Activated naive CD8-positive, alpha-beta T cell treated with anti-CD3 and anti-CD28 coated beads, Interleukin-2, amount 10 ng/mL, durations not matched to agents 7 days and 5 days (primary cell): ENCODE results near the gene MAGI1. TPM values are rescaled to one million over a fixed set of nuclear protein-coding genes. Genes with fewer than 3 reads are reported as not detected.

Experiments used
- ATAC-seq: fragments of 150-1000 bp; cut with Tn5 transposase; one replicate; pipeline ENCODE4 v1.10.0; 2021; ENCODE audit warnings: low read depth, moderate library complexity
- POLR2A ChIA-PET: fragments of 350-600 bp; sonication (Branson Sonifier 250); formaldehyde crosslinking; loops from one replicate; lab custom pipeline; 2021; ENCODE audit warnings: antibody characterized with exemption; lab: Charles Lee
- DNase-seq: peaks from one replicate; pipeline ENCODE4 v3.0.0; 2021
- H3K27ac Mint-ChIP-seq: one replicate; pipeline ENCODE4 v1.8.0; 2022; ENCODE audit warnings: mild to moderate bottlenecking, mixed read lengths
- H3K27me3 Mint-ChIP-seq: one replicate; pipeline ENCODE4 v1.8.0; 2022; ENCODE audit warnings: mild to moderate bottlenecking, moderate library complexity, mixed read lengths
- H3K36me3 Mint-ChIP-seq: one replicate; pipeline ENCODE4 v1.8.0; 2021; ENCODE audit warnings: mild to moderate bottlenecking, mixed read lengths
- H3K4me1 Mint-ChIP-seq: one replicate; pipeline ENCODE4 v1.8.0; 2021; ENCODE audit warnings: mixed read lengths
- H3K4me3 Mint-ChIP-seq: one replicate; pipeline ENCODE4 v1.8.0; 2022; ENCODE audit warnings: mild to moderate bottlenecking, moderate library complexity, mixed read lengths
- H3K9me3 Mint-ChIP-seq: one replicate; pipeline ENCODE4 v1.8.0; 2021; ENCODE audit warnings: mixed read lengths
- total RNA-seq, 2 experiments: library from RNA; stranded (reverse); gene quantifications; one replicate each; pipeline ENCODE4 v1.2.3, GENCODE V29; 2021

MAGI1 gene
- total RNA-seq, 2 experiments from 2014 or later: not detected

- Mint-ChIP-seq H3K9me3 (no peaks in the 10 kb centered on the region), H3K27me3 (no peaks in the 10 kb centered on the region), H3K4me3 (no peak overlapping the region), H3K4me1 (no peaks in the 10 kb centered on the region), H3K36me3 (no peaks in the 10 kb centered on the region), H3K27ac (no peak overlapping the region)
- POLR2A ChIA-PET: no interaction called here
- no peak for ATAC-seq
- no peak for DNase-seq
Observed at GRCh38 chr3:65786890-65787289, 251.8 kb downstream of the MAGI1 start.

GRCh38 chr3:65785065-65785645 lies 253.6 kb downstream of the MAGI1 start:
- ATAC-seq: no peak
- Mint-ChIP-seq H3K9me3 (no peaks in the 10 kb centered on the region), H3K36me3 (no peaks in the 10 kb centered on the region), H3K27me3 (no peaks in the 10 kb centered on the region), H3K27ac (no peak overlapping the region), H3K4me3 (no peak overlapping the region), H3K4me1 (no peaks in the 10 kb centered on the region)
- no peak for DNase-seq
- POLR2A ChIA-PET: no interaction called here

DNA sequence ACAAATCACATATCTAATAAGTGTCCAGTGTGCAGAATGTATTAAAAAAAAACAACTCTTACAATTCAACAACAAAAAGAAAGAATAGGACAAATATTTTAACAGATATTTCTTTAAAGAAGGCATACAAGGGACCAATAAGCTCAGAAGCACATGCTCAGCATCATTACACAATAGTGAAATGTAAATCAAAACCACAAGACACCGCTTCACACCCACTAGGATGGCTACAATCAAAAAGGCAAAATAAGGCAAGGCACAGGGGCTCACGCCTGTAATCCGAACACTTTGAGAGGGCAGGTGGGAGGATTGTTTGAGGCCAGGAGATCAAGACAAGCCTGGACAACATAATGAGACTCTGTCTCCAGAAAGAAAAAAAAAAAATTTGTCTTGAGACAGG lies 255.6 kb downstream of the MAGI1 start:
- H3K36me3 Mint-ChIP-seq: no peaks in the 10 kb centered on the region
- no peak for DNase-seq

DNA sequence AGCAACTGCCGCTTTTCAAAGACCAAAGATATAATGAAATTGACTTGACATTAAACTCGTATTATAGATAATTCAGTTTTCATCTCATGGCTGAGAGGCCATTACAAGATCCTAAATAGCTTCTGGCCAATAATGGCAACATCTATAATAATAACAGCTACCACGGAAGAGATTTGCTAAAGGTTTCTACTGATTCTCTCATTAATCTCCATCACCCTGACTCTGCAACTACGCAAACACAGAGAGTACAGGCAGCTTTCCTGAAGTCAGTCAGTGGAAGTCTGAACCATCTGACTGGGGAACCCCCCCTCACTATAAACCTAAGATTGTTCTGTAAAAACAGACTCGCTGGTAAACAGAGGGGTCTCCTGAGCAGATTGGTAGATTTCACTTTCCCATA lies 257.1 kb downstream of the MAGI1 start:
- Mint-ChIP-seq H3K9me3 (no peaks in the 10 kb centered on the region), H3K4me1 (no peaks in the 10 kb centered on the region), H3K27me3 (no peaks in the 10 kb centered on the region), H3K36me3 (no peaks in the 10 kb centered on the region), H3K4me3 (no peak overlapping the region), H3K27ac (no peak overlapping the region)
- no peak for DNase-seq
- POLR2A ChIA-PET: no interaction called here
- no peak for ATAC-seq

More for the DNA sequence above, 255.6 kb downstream of the MAGI1 start:
- no peak for ATAC-seq
- POLR2A ChIA-PET: no interaction called here
- no peak overlapping the region for H3K27ac Mint-ChIP-seq
- H3K4me1 Mint-ChIP-seq: no peaks in the 10 kb centered on the region
- H3K9me3 Mint-ChIP-seq: no peaks in the 10 kb centered on the region
- no peak overlapping the region for H3K4me3 Mint-ChIP-seq
- no peaks in the 10 kb centered on the region for H3K27me3 Mint-ChIP-seq

GRCh38 chr3:65779390-65779789 lies 259.3 kb downstream of the MAGI1 start:
- no peaks in the 10 kb centered on the region for H3K4me1 Mint-ChIP-seq
- no peak for DNase-seq
- H3K4me3 Mint-ChIP-seq: no peak overlapping the region
- H3K9me3 Mint-ChIP-seq: no peaks in the 10 kb centered on the region
- H3K27me3 Mint-ChIP-seq: no peaks in the 10 kb centered on the region
- H3K36me3 Mint-ChIP-seq: no peaks in the 10 kb centered on the region
- POLR2A ChIA-PET: no interaction called here
- H3K27ac Mint-ChIP-seq: no peak overlapping the region
- ATAC-seq: no peak

- no peak overlapping the region for H3K4me3 Mint-ChIP-seq
- POLR2A ChIA-PET: no interaction called here
- H3K36me3 Mint-ChIP-seq: no peaks in the 10 kb centered on the region
- H3K27ac Mint-ChIP-seq: no peak overlapping the region
- no peaks in the 10 kb centered on the region for H3K27me3 Mint-ChIP-seq
- H3K4me1 Mint-ChIP-seq: no peaks in the 10 kb centered on the region
- DNase-seq: no peak
- ATAC-seq: no peak
- H3K9me3 Mint-ChIP-seq: no peaks in the 10 kb centered on the region
Observed at GRCh38 chr3:65778968-65779367, 259.8 kb downstream of the MAGI1 start.

GRCh38 chr3:65777050-65777449 lies 261.7 kb downstream of the MAGI1 start:
- Mint-ChIP-seq H3K4me1 (no peaks in the 10 kb centered on the region), H3K27ac (no peak overlapping the region), H3K36me3 (no peaks in the 10 kb centered on the region), H3K27me3 (no peaks in the 10 kb centered on the region), H3K4me3 (no peak overlapping the region), H3K9me3 (no peaks in the 10 kb centered on the region)
- DNase-seq (no peak), ATAC-seq (no peak)
- POLR2A ChIA-PET: no interaction called here

GRCh38 chr3:65776494-65776893 lies 262.2 kb downstream of the MAGI1 start:
- H3K4me3 Mint-ChIP-seq: no peak overlapping the region
- POLR2A ChIA-PET: no interaction called here
- DNase-seq (no peak), ATAC-seq (no peak)
- H3K27me3 Mint-ChIP-seq: no peaks in the 10 kb centered on the region
- H3K36me3 Mint-ChIP-seq: no peaks in the 10 kb centered on the region
- H3K4me1 Mint-ChIP-seq: no peaks in the 10 kb centered on the region
- H3K27ac Mint-ChIP-seq: no peak overlapping the region
- H3K9me3 Mint-ChIP-seq: no peaks in the 10 kb centered on the region

GRCh38 chr3:65776081-65776480 lies 262.6 kb downstream of the MAGI1 start:
- no peaks in the 10 kb centered on the region for H3K27me3 Mint-ChIP-seq
- H3K36me3 Mint-ChIP-seq: no peaks in the 10 kb centered on the region
- no peak for DNase-seq
- ATAC-seq: no peak
- no peak overlapping the region for H3K27ac Mint-ChIP-seq
- POLR2A ChIA-PET: no interaction called here
- H3K9me3 Mint-ChIP-seq: no peaks in the 10 kb centered on the region
- H3K4me1 Mint-ChIP-seq: no peaks in the 10 kb centered on the region
- no peak overlapping the region for H3K4me3 Mint-ChIP-seq

GRCh38 chr3:65772758-65773157 lies 266.0 kb downstream of the MAGI1 start:
- no peaks in the 10 kb centered on the region for H3K36me3 Mint-ChIP-seq

GRCh38 chr3:65767551-65767950 lies 271.2 kb downstream of the MAGI1 start:
- POLR2A ChIA-PET: no interaction called here
- Mint-ChIP-seq H3K27ac (no peak overlapping the region), H3K4me3 (no peak overlapping the region), H3K4me1 (no peaks in the 10 kb centered on the region), H3K27me3 (no peaks in the 10 kb centered on the region), H3K9me3 (no peaks in the 10 kb centered on the region), H3K36me3 (no peaks in the 10 kb centered on the region)
- DNase-seq (no peak), ATAC-seq (no peak)

More at GRCh38 chr3:65772758-65773157, 266.0 kb downstream of the MAGI1 start:
- no peaks in the 10 kb centered on the region for H3K4me1 Mint-ChIP-seq
- no peak for DNase-seq
- POLR2A ChIA-PET: no interaction called here
- no peaks in the 10 kb centered on the region for H3K27me3 Mint-ChIP-seq
- H3K4me3 Mint-ChIP-seq: no peak overlapping the region
- no peaks in the 10 kb centered on the region for H3K9me3 Mint-ChIP-seq
- ATAC-seq: no peak
- no peak overlapping the region for H3K27ac Mint-ChIP-seq

GRCh38 chr3:65762235-65762580 lies 276.5 kb downstream of the MAGI1 start:
- Mint-ChIP-seq H3K36me3 (no peaks in the 10 kb centered on the region), H3K9me3 (no peaks in the 10 kb centered on the region), H3K4me1 (no peaks in the 10 kb centered on the region), H3K27ac (no peak overlapping the region), H3K27me3 (no peaks in the 10 kb centered on the region), H3K4me3 (no peak overlapping the region)
- POLR2A ChIA-PET: no interaction called here
- ATAC-seq (no peak), DNase-seq (no peak)

DNA sequence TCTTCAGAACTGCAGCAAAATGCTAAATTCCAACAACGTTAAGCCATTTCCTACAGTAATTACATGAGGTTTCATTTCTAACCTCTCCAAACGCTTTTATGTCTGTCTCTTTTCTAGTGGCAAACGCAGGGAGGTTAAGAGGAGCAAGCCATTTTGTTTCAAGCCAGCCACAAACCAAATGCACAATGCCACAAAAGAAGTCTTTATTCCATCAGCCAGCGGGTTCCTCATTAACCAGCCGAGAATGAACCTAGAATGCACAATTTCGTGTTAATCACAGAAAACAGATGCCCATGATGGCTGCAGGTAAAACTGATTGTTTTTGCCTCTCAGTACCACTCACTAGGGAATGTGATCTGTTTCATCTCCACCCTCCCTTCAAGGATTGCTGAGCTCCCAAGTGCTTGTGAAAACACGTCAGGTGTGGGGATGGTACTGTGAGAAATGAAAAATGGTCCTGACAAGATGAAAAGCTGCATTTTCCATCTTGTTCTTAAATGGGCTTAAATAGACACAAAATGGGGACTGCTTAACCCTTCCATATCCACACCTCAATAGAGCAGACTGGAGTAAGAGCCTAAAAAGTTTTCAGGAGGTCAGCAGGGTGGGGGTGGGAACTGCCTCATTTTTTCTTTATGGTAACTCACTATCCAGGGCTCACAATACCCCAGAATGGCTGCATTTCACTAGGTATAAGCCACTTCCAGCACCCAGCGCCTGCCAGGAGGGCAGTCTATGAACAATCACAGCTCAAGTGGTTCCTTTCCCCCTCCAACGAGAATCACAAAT lies 277.1 kb downstream of the MAGI1 start:
- H3K9me3 Mint-ChIP-seq: no peaks in the 10 kb centered on the region

DNA sequence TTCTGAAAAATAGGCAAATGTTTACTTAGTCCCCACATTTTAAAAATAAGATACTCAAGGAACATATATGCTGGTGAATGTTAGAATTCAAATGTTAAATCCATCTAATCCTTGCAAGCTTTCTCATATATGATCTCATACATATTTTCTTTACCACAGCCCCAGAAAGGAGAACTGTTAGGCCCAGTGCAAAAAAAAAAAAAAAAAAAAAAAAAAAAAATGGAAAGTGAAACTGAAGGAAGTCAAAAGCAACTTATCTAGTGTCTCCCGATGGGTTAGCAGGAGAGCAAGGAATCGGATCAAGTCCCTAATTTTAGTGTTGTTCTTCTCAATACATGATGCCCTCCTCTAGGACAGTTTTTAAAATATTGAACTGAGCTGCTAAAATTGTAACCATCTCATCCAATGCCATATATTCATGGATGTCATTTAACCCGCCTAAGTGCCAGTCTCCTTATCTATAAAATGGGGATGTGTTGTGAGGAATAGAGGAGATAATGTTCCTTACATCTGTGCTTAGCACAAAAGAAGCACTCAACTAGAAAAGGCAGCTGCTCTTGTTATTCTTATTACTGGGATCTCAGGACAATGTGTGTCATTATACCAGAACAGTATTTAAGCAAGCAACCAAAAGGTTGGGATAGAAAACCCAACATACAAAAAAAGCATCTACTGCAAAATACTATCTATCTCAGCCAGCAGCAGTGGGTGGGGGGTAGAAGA lies 279.7 kb downstream of the MAGI1 start:
- DNase-seq (no peak), ATAC-seq (no peak)
- POLR2A ChIA-PET: no interaction called here
- H3K36me3 Mint-ChIP-seq: no peaks in the 10 kb centered on the region
- H3K4me1 Mint-ChIP-seq: no peaks in the 10 kb centered on the region
- no peak overlapping the region for H3K4me3 Mint-ChIP-seq
- no peaks in the 10 kb centered on the region for H3K27me3 Mint-ChIP-seq
- H3K9me3 Mint-ChIP-seq: no peaks in the 10 kb centered on the region
- no peak overlapping the region for H3K27ac Mint-ChIP-seq

More for the DNA sequence above, 277.1 kb downstream of the MAGI1 start:
- H3K4me1 Mint-ChIP-seq: no peaks in the 10 kb centered on the region
- H3K27me3 Mint-ChIP-seq: no peaks in the 10 kb centered on the region
- POLR2A ChIA-PET: no interaction called here
- H3K36me3 Mint-ChIP-seq: no peaks in the 10 kb centered on the region
- no peak overlapping the region for H3K27ac Mint-ChIP-seq
- ATAC-seq: no peak
- no peak for DNase-seq
- H3K4me3 Mint-ChIP-seq: no peak overlapping the region
